ENCODE results near the gene SCRT2. TPM values are rescaled to one million over a fixed set of nuclear protein-coding genes. Genes with fewer than 3 reads are reported as not detected.

SCRT2 gene
- polyA plus RNA-seq, 1 of the 3 experiments (the other 2 are of a cell fraction) = not detected

DNA sequence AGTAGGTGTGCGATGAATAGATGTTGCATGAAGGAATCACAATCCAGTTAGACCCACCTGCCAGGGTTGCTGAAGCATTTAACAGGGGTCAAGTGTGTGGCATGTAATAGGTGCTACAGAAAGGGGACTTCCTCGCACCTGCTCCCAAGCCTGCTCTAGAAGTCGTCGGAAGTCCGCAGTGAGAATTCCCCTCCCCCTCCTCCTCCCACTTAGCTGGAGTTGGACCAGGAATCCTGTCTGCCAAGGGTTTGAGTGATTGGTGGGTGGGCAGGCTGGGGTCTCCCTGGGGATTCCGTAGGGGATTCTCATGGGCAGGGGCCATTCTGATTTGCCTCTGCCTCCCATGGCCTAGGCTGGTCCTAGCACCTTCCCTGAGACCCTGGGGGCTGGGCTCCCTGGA, 10.3 kb downstream of the SCRT2 start:
- Histone ChIP-seq H4K20me1 (ENCODE audit: insufficient read depth) (no peaks in the 10 kb centered on the region), H3K27me3 (ENCODE audit: insufficient read depth) (no peaks in the 10 kb centered on the region), H3K27ac (ENCODE audit: low read depth in 2 of 2, low read length in 1 of 2) (no peak overlapping the region), H2AFZ (ENCODE audit: low read depth) (no peak overlapping the region), H3K9me3 (no peaks in the 10 kb centered on the region), H3K36me3 (replicated peaks in 1 of 2; ENCODE audit: control insufficient read depth in 1 of 2, insufficient read depth in 2 of 2, low read length in 1 of 2) (no peaks in the 10 kb centered on the region), H3K79me2 (ENCODE audit: insufficient read depth) (no peaks in the 10 kb centered on the region), H3K4me1 (ENCODE audit: control insufficient read depth in 1 of 2, insufficient read depth in 2 of 2, low read depth in 1 of 2, low read length in 1 of 2) (no peaks in the 10 kb centered on the region; a peak in 1 of 4 replicates), H3K9ac (no peak overlapping the region), H3K9me2 (no peaks in the 10 kb centered on the region), H3F3A (replicated peaks; ENCODE audit: insufficient read depth) (no peaks in the 10 kb centered on the region), H3K4me3 (ENCODE audit: low read depth in 2 of 2, low read length in 1 of 2) (no peak overlapping the region), H3K4me2 (no peak overlapping the region)
- DNase-seq = no peak
- CTCF ChIA-PET = interaction anchor here (0.9 to 6.0 kb wide), 6 partner anchors 11 to 103 kb away, joined by 3 to 76 read pairs (median 16); no protein-coding TSS in a partner anchor
- no peak for TF ChIP-seq EZH2phosphoT487 (IDR thresholded peaks at IDR 0.05; ENCODE audit: borderline replicate concordance, low read depth)
- TF ChIP-seq RFX5 (IDR thresholded peaks at IDR 0.05; ENCODE audit: low read length) = no peak
- TF ChIP-seq NRF1 (IDR thresholded peaks at IDR 0.05; ENCODE audit: low read depth, low read length) = no peak
- TF ChIP-seq POLR2AphosphoS5 (IDR thresholded peaks at IDR 0.05; ENCODE audit: low read depth, low read length) = no peak
- TF ChIP-seq CHD2 (IDR thresholded peaks at IDR 0.05; ENCODE audit: low read length, partially characterized antibody) = no peak
- no peak for TF ChIP-seq TCF12 (IDR thresholded peaks at IDR 0.05)
- no peak for TF ChIP-seq FOXJ3 (CRISPR knock-in tag; IDR thresholded peaks at IDR 0.05)
- no peak for TF ChIP-seq RAD21 (IDR thresholded peaks at IDR 0.05; ENCODE audit: low read length)
- TF ChIP-seq, protein P1, sequence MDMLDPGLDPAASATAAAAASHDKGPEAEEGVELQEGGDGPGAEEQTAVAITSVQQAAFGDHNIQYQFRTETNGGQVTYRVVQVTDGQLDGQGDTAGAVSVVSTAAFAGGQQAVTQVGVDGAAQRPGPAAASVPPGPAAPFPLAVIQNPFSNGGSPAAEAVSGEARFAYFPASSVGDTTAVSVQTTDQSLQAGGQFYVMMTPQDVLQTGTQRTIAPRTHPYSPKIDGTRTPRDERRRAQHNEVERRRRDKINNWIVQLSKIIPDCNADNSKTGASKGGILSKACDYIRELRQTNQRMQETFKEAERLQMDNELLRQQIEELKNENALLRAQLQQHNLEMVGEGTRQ (IDR thresholded peaks at IDR 0.05; ENCODE audit: borderline replicate concordance, low read depth, low read length) = no peak
- TF ChIP-seq GATA2 (CRISPR knock-in tag; IDR thresholded peaks at IDR 0.05) = no peak
- TF ChIP-seq, protein P2, sequence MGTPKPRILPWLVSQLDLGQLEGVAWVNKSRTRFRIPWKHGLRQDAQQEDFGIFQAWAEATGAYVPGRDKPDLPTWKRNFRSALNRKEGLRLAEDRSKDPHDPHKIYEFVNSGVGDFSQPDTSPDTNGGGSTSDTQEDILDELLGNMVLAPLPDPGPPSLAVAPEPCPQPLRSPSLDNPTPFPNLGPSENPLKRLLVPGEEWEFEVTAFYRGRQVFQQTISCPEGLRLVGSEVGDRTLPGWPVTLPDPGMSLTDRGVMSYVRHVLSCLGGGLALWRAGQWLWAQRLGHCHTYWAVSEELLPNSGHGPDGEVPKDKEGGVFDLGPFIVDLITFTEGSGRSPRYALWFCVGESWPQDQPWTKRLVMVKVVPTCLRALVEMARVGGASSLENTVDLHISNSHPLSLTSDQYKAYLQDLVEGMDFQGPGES (IDR thresholded peaks at IDR 0.05; ENCODE audit: low read depth, low read length) = no peak
- POLR2A ChIA-PET = no interaction called here
- 75% methylated on average over 6 of the region's 6 CpGs for WGBS (ENCODE audit: low lambda C conversion rate)

DNA sequence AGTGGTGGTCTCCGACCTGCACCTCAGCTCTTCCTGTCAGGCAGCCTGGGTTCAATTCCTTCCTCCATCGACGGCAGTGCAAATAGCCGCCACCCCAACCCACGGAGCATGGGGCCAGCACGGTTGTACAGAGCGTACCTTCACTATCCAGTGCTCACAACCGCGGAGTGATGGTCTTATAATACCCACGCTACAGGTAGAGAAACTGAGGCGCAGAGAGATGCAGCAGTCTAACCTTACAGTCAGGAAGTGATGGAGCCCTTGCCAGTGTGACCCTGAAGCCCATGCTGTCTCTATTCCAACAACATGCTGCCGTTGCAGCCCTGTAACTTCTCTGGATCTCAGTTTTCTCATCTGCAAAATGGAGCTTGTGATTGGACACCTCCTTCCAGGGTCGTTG, 11.0 kb downstream of the SCRT2 start:
- no peaks in the 10 kb centered on the region; the same call in 1 of the 2 replicates for H3K27me3 ChIP-seq (ENCODE audit: insufficient read depth)
- H3K4me2 ChIP-seq = no peak overlapping the region
- H4K20me1 ChIP-seq (ENCODE audit: insufficient read depth) = no peaks in the 10 kb centered on the region
- ChIA-PET CTCF (interaction anchor here (1.2 to 6.0 kb wide), 5 partner anchors 19 to 103 kb away, joined by 4 to 76 read pairs (median 20); no protein-coding TSS in a partner anchor), POLR2A (no interaction called here)
- H3K4me1 ChIP-seq (ENCODE audit: control insufficient read depth in 1 of 2, insufficient read depth in 2 of 2, low read depth in 1 of 2, low read length in 1 of 2) = no peaks in the 10 kb centered on the region; a peak in 1 of 4 replicates
- no peak overlapping the region for H3K4me3 ChIP-seq (ENCODE audit: low read depth in 2 of 2, low read length in 1 of 2)
- no peaks in the 10 kb centered on the region for H3K79me2 ChIP-seq (ENCODE audit: insufficient read depth)
- no peaks in the 10 kb centered on the region for H3F3A ChIP-seq (replicated peaks; ENCODE audit: insufficient read depth)
- 75% methylated on average over 13 of the region's 13 CpGs for WGBS (ENCODE audit: low lambda C conversion rate)
- no peaks in the 10 kb centered on the region for H3K9me2 ChIP-seq
- no peak overlapping the region for H3K9ac ChIP-seq
- no peak for DNase-seq
- no peak overlapping the region for H2AFZ ChIP-seq (ENCODE audit: low read depth)
- no peak overlapping the region for H3K27ac ChIP-seq (ENCODE audit: low read depth in 2 of 2, low read length in 1 of 2)
- H3K9me3 ChIP-seq = no peaks in the 10 kb centered on the region
- H3K36me3 ChIP-seq (replicated peaks in 1 of 2; ENCODE audit: control insufficient read depth in 1 of 2, insufficient read depth in 2 of 2, low read length in 1 of 2) = no peaks in the 10 kb centered on the region
- TF ChIP-seq, protein P2 (IDR thresholded peaks at IDR 0.05; ENCODE audit: low read depth, low read length) = no peak
- no peak for TF ChIP-seq CHD2 (IDR thresholded peaks at IDR 0.05; ENCODE audit: low read length, partially characterized antibody)
- TF ChIP-seq YY1 (IDR thresholded peaks at IDR 0.05; ENCODE audit: low read depth) = no peak
- no peak for TF ChIP-seq RAD21 (IDR thresholded peaks at IDR 0.05; ENCODE audit: low read length)
- TF ChIP-seq, protein P3, sequence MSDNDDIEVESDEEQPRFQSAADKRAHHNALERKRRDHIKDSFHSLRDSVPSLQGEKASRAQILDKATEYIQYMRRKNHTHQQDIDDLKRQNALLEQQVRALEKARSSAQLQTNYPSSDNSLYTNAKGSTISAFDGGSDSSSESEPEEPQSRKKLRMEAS (IDR thresholded peaks at IDR 0.05; ENCODE audit: low read depth) = no peak
- no peak for TF ChIP-seq MEF2A (IDR thresholded peaks at IDR 0.05; ENCODE audit: borderline replicate concordance, low read depth)
- TF ChIP-seq FOXM1 (IDR thresholded peaks at IDR 0.05; ENCODE audit: low read depth) = no peak
- no peak for TF ChIP-seq SMC3 (IDR thresholded peaks at IDR 0.05; ENCODE audit: low read depth, low read length)
- no peak for TF ChIP-seq TEAD4 (IDR thresholded peaks at IDR 0.05; ENCODE audit: borderline replicate concordance, insufficient read depth)
- TF ChIP-seq JUND (IDR thresholded peaks at IDR 0.05) = no peak
- TF ChIP-seq, protein P4, sequence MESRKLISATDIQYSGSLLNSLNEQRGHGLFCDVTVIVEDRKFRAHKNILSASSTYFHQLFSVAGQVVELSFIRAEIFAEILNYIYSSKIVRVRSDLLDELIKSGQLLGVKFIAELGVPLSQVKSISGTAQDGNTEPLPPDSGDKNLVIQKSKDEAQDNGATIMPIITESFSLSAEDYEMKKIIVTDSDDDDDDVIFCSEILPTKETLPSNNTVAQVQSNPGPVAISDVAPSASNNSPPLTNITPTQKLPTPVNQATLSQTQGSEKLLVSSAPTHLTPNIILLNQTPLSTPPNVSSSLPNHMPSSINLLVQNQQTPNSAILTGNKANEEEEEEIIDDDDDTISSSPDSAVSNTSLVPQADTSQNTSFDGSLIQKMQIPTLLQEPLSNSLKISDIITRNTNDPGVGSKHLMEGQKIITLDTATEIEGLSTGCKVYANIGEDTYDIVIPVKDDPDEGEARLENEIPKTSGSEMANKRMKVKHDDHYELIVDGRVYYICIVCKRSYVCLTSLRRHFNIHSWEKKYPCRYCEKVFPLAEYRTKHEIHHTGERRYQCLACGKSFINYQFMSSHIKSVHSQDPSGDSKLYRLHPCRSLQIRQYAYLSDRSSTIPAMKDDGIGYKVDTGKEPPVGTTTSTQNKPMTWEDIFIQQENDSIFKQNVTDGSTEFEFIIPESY (IDR thresholded peaks at IDR 0.05; ENCODE audit: borderline replicate concordance, low read depth) = no peak
- no peak for TF ChIP-seq POLR2AphosphoS5 (IDR thresholded peaks at IDR 0.05; ENCODE audit: low read depth, low read length)
- no peak for TF ChIP-seq FOSL2 (IDR thresholded peaks at IDR 0.05; ENCODE audit: borderline replicate concordance, low read depth)
- TF ChIP-seq, protein P5, sequence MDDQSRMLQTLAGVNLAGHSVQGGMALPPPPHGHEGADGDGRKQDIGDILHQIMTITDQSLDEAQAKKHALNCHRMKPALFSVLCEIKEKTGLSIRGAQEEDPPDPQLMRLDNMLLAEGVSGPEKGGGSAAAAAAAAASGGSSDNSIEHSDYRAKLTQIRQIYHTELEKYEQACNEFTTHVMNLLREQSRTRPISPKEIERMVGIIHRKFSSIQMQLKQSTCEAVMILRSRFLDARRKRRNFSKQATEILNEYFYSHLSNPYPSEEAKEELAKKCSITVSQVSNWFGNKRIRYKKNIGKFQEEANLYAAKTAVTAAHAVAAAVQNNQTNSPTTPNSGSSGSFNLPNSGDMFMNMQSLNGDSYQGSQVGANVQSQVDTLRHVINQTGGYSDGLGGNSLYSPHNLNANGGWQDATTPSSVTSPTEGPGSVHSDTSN (IDR thresholded peaks at IDR 0.05) = no peak
- no peak for TF ChIP-seq GABPA (IDR thresholded peaks at IDR 0.05; ENCODE audit: low read depth)
- TF ChIP-seq NFIC (IDR thresholded peaks at IDR 0.05; ENCODE audit: borderline replicate concordance) = no peak

Measured in SK-N-SH (cell line).